ENCODE measurements around the gene SCLT1. TPM values are rescaled to one million over a fixed set of nuclear protein-coding genes. Genes with fewer than 3 reads are reported as not detected.

The SCLT1 gene
- total and polyA plus RNA-seq, 3 donors from 2014 or later = 5.9 to 25.3 (median 17.5) TPM

- intact Hi-C loops (cut with DNase I; ENCODE audit: low total_unique reads) = loop anchor here (10.0 kb wide), 1 partner anchor 410 kb away; no protein-coding TSS in a partner anchor
- H3K4me1 ChIP-seq = no peaks in the 10 kb centered on the region
- no peak for DNase-seq
- WGBS, 2 donors = 80 to 85% methylated on average over 2 of the region's 2 CpGs
- H3K36me3 ChIP-seq (ENCODE audit: low read depth, missing control alignments) = no peaks in the 10 kb centered on the region
- H3K9me3 ChIP-seq = no peaks in the 10 kb centered on the region
- no peak overlapping the region for H3K4me3 ChIP-seq
- H3K27ac ChIP-seq = no peak overlapping the region
- H3K27me3 ChIP-seq = no peaks in the 10 kb centered on the region
- TF ChIP-seq POLR2A (IDR thresholded peaks at IDR 0.05) = no peak
- TF ChIP-seq, protein P1, sequence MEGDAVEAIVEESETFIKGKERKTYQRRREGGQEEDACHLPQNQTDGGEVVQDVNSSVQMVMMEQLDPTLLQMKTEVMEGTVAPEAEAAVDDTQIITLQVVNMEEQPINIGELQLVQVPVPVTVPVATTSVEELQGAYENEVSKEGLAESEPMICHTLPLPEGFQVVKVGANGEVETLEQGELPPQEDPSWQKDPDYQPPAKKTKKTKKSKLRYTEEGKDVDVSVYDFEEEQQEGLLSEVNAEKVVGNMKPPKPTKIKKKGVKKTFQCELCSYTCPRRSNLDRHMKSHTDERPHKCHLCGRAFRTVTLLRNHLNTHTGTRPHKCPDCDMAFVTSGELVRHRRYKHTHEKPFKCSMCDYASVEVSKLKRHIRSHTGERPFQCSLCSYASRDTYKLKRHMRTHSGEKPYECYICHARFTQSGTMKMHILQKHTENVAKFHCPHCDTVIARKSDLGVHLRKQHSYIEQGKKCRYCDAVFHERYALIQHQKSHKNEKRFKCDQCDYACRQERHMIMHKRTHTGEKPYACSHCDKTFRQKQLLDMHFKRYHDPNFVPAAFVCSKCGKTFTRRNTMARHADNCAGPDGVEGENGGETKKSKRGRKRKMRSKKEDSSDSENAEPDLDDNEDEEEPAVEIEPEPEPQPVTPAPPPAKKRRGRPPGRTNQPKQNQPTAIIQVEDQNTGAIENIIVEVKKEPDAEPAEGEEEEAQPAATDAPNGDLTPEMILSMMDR (IDR thresholded peaks at IDR 0.05) = no peak
Measured at GRCh38 chr4:128865132-128865531, 228.2 kb downstream of the SCLT1 start.

GRCh38 chr4:128863312-128864075, 229.8 kb downstream of the SCLT1 start:
- peak; percentile 75 for DNase-seq
- no peak for TF ChIP-seq POLR2A (IDR thresholded peaks at IDR 0.05)
- TF ChIP-seq, protein P1 (IDR thresholded peaks at IDR 0.05) = peak; percentile 93 to 96 (median 95)
- H3K4me1 ChIP-seq = peaks cover 8% of the 10 kb centered on the region
- intact Hi-C loops (cut with DNase I; ENCODE audit: low total_unique reads) = loop anchor here (2.0 to 10.0 kb wide), 2 partner anchors 53 to 409 kb away; no protein-coding TSS in a partner anchor
- H3K36me3 ChIP-seq (ENCODE audit: low read depth, missing control alignments) = no peaks in the 10 kb centered on the region
- 44 to 49% methylated on average over 10 of the region's 10 CpGs for WGBS, 2 donors
- no peaks in the 10 kb centered on the region for H3K27me3 ChIP-seq
- H3K27ac ChIP-seq = peak overlapping the region in 1 of 2 donors; percentile 29
- H3K4me3 ChIP-seq = no peak overlapping the region
- no peaks in the 10 kb centered on the region for H3K9me3 ChIP-seq

DNA sequence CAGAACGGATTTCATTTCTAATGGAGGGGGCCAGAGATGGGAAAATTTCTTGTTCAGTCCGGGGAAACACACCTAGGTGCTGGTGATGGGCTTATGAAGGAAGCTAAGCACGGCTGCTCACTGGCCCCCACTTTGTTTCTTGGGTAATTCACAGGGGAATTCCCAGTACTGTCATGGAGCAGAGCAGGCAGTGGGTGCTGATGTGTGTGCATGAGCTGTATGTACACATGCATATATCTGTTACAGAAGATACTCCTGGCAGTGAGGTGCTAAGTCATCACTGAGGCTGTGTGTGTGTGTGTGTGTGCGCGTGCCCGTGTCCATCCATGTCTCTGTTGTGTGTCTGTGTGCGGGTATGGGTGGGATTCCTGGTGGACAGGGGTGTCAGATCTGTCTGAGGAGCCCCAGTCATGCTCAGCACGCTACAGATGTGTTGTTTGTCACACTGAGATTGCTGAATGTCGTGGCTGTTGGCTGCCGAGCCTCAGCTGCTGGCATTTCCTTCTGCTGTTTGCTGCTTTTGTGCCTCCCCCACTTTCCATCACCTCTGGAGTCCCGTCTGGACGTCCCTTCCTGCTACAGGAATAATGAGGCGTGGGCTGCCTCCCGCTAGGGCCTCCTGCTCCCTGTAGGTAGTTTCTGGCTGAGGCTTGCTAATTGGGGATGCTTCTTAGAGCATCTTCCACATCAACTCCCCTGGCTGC, 230.6 kb downstream of the SCLT1 start:
- TF ChIP-seq POLR2A (IDR thresholded peaks at IDR 0.05) = no peak
- TF ChIP-seq, protein P1 (IDR thresholded peaks at IDR 0.05) = no peak
- Histone ChIP-seq H3K4me3 (no peak overlapping the region), H3K27me3 (no peaks in the 10 kb centered on the region), H3K9me3 (no peaks in the 10 kb centered on the region), H3K27ac (peak overlapping the region in 1 of 2 donors; percentile 29), H3K4me1 (peaks cover 8% of the 10 kb centered on the region), H3K36me3 (ENCODE audit: low read depth, missing control alignments) (no peaks in the 10 kb centered on the region)
- DNase-seq = no peak
- intact Hi-C loops (cut with DNase I; ENCODE audit: low total_unique reads) = loop anchor here (2.0 to 10.0 kb wide), 2 partner anchors 52 to 408 kb away; no protein-coding TSS in a partner anchor
- 79 to 81% methylated on average over 14 of the region's 14 CpGs for WGBS, 2 donors

DNA sequence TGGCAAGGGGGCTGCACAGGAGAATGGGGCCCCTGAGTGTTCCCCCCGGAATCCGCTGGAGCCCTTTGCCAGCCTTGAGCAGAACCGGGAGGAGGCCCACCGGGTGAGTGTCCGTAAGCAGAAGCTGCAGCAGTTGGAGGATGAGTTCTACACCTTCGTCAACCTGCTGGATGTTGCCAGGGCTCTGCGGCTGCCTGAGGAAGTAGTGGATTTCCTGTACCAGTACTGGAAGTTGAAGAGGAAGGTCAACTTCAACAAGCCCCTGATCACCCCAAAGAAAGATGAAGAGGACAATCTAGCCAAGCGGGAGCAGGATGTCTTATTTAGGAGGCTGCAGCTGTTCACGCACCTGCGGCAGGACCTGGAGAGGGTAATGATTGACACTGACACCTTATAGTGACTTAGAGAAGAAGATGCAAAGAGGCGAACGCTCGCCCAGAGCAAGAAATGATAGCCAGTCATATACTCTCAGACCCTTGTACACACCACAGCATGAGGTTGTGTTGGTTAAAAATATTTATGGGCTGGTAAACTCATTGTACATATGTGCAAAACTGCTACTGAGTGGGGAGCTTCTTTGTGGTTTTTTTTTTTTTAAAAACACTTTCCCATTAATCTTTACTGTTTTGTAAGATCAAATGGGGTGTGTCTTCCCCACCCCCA, 231.4 kb downstream of the SCLT1 start:
- intact Hi-C loops (cut with DNase I; ENCODE audit: low total_unique reads) = loop anchor here (2.0 to 10.0 kb wide), 2 partner anchors 51 to 407 kb away; no protein-coding TSS in a partner anchor
- no peaks in the 10 kb centered on the region for H3K36me3 ChIP-seq (ENCODE audit: low read depth, missing control alignments)
- TF ChIP-seq POLR2A (IDR thresholded peaks at IDR 0.05) = no peak
- TF ChIP-seq, protein P1 (IDR thresholded peaks at IDR 0.05) = no peak
- H3K9me3 ChIP-seq = no peaks in the 10 kb centered on the region
- no peak overlapping the region for H3K4me3 ChIP-seq
- 77 to 88% methylated on average over 11 to 13 of the region's 13 CpGs for WGBS, 2 donors
- H3K4me1 ChIP-seq = peaks cover 8% of the 10 kb centered on the region
- H3K27me3 ChIP-seq = no peaks in the 10 kb centered on the region
- no peak overlapping the region for H3K27ac ChIP-seq
- DNase-seq = no peak

Data from testis (tissue), 3 donors.